HEK293 (cell line): ENCODE results near the gene FKTN.

Experiments
- CTCF ChIA-PET: fragments of 350-600 bp; formaldehyde crosslinking; extraction: SDS; loops from one replicate; lab custom pipeline; 2021; ENCODE audit warnings: antibody characterized with exemption; lab: Yijun Ruan, JAX
- POLR2A ChIA-PET: fragments of 300-600 bp; formaldehyde crosslinking; extraction: SDS; loops from one replicate; lab custom pipeline; 2020; ENCODE audit warnings: antibody characterized with exemption, inconsistent platforms; lab: Yijun Ruan, JAX
- H3K27ac ChIP-seq: fragments of 200-500 bp; sonication (Bioruptor generic); 2 replicates; pipeline ENCODE4 v1.5.1; 2014; ENCODE audit warnings: low read depth, low read length, control low read depth, inconsistent platforms; ENCODE audit errors: extremely low read depth
- H3K36me3 ChIP-seq, 2 experiments: fragments of 200-500 bp in 1 of 2; sonication (Bioruptor generic) in 1 of 2; 1 replicate in 1 of 2; 2 replicates in 1 of 2; pipeline ENCODE4 v1.5.1; 2014 to 2017; ENCODE audit warnings: inconsistent platforms in 2 of 2, low read length in 2 of 2; ENCODE audit not compliant: control insufficient read depth in 2 of 2, insufficient read depth in 1 of 2
- H3K4me1 ChIP-seq: fragments of 200-500 bp; sonication (Bioruptor generic); 2 replicates; pipeline ENCODE4 v1.5.1; 2014; ENCODE audit warnings: mild to moderate bottlenecking, low read length, inconsistent platforms; ENCODE audit not compliant: control insufficient read depth, insufficient read depth
- H3K4me3 ChIP-seq: 2 replicates; pipeline ENCODE4 v1.5.1; 2011; ENCODE audit warnings: low read depth, mild to moderate bottlenecking, control low read depth, low read length, moderate library complexity
- H3K9me3 ChIP-seq: fragments of 200-500 bp; sonication (Bioruptor generic); 2 replicates; pipeline ENCODE4 v1.5.1; 2014; ENCODE audit warnings: low read depth, low read length, inconsistent platforms; ENCODE audit not compliant: control insufficient read depth, insufficient read depth
- BCL6B ChIP-seq: fragments of 450-650 bp; formaldehyde crosslinking; IDR thresholded peaks from 2 replicates; pipeline ENCODE4 v1.5.1; 2017; ENCODE audit warnings: missing biosample characterization, missing genetic modification characterization
- FEZF1 ChIP-seq: fragments of 450-650 bp; formaldehyde crosslinking; IDR thresholded peaks from 2 replicates; pipeline ENCODE4 v1.5.1; 2016; ENCODE audit warnings: missing biosample characterization, missing genetic modification characterization
- GLI2 ChIP-seq: fragments of 450-650 bp; formaldehyde crosslinking; IDR thresholded peaks from 2 replicates; pipeline ENCODE4; 2017; ENCODE audit warnings: missing biosample characterization, missing genetic modification characterization, low read depth, borderline replicate concordance
- GLIS1 ChIP-seq: fragments of 450-650 bp; formaldehyde crosslinking; IDR thresholded peaks from 2 replicates; pipeline ENCODE4 v1.5.1; 2016; ENCODE audit warnings: missing biosample characterization, missing genetic modification characterization
- HOXA7 ChIP-seq: sonication (generic); formaldehyde crosslinking; IDR thresholded peaks from 2 replicates; pipeline ENCODE4 v1.8.1; 2022; ENCODE audit warnings: missing genetic modification reagents, borderline replicate concordance
- IKZF3 ChIP-seq: fragments of 450-650 bp; IDR thresholded peaks from 2 replicates; pipeline ENCODE4 v1.5.0; 2018; ENCODE audit warnings: missing biosample characterization, mild to moderate bottlenecking, missing genetic modification characterization, moderate library complexity
- KLF16 ChIP-seq: fragments of 450-650 bp; formaldehyde crosslinking; IDR thresholded peaks from 2 replicates; pipeline ENCODE4 v1.5.1; 2017; ENCODE audit warnings: missing biosample characterization, missing genetic modification characterization
- OSR2 ChIP-seq: fragments of 450-650 bp; formaldehyde crosslinking; IDR thresholded peaks from 2 replicates; pipeline ENCODE4 v1.5.1; 2016; ENCODE audit warnings: missing biosample characterization, missing genetic modification characterization
- PRDM6 ChIP-seq: fragments of 450-650 bp; formaldehyde crosslinking; IDR thresholded peaks from 2 replicates; pipeline ENCODE4 v1.5.1; 2017; ENCODE audit warnings: missing biosample characterization, missing genetic modification characterization
- SETDB1 ChIP-seq: IDR thresholded peaks from one replicate; pipeline ENCODE4 v1.6.1; 2017; ENCODE audit warnings: mild to moderate bottlenecking, low read length, moderate library complexity, mixed read lengths; ENCODE audit not compliant: insufficient read length
- TCF7L2 ChIP-seq: IDR thresholded peaks from 2 replicates; pipeline ENCODE4 v1.6.1; 2011; ENCODE audit warnings: low read depth, mild to moderate bottlenecking, inconsistent platforms, low read length, moderate library complexity, borderline replicate concordance
- TRIM28 ChIP-seq: IDR thresholded peaks from 2 replicates; pipeline ENCODE4 v1.6.1; 2011; ENCODE audit warnings: low read length, control low read depth, borderline replicate concordance
- ZIC2 ChIP-seq: fragments of 450-650 bp; formaldehyde crosslinking; IDR thresholded peaks from 2 replicates; pipeline ENCODE4 v1.5.1; 2016; ENCODE audit warnings: missing biosample characterization, missing genetic modification characterization
- ZNF138 ChIP-seq: fragments of 450-650 bp; formaldehyde crosslinking; IDR thresholded peaks from 2 replicates; pipeline ENCODE4 v1.5.1; 2016; ENCODE audit warnings: missing biosample characterization, missing genetic modification characterization, borderline replicate concordance
- ZNF140 ChIP-seq: fragments of 450-650 bp; formaldehyde crosslinking; IDR thresholded peaks from 2 replicates; pipeline ENCODE4 v1.5.1; 2016; ENCODE audit warnings: missing biosample characterization, missing genetic modification characterization
- ZNF600 ChIP-seq: fragments of 450-650 bp; formaldehyde crosslinking; IDR thresholded peaks from 2 replicates; pipeline ENCODE4 v1.5.1; 2016; ENCODE audit warnings: missing biosample characterization, missing genetic modification characterization
- ZNF843 ChIP-seq: fragments of 450-650 bp; formaldehyde crosslinking; IDR thresholded peaks from 2 replicates; pipeline ENCODE4 v1.5.1; 2016; ENCODE audit warnings: missing biosample characterization, missing genetic modification characterization
- TF ChIP-seq, protein P1 (sequence below): fragments of 450-650 bp; formaldehyde crosslinking; IDR thresholded peaks from 2 replicates; pipeline ENCODE4 v1.5.1; 2016; ENCODE audit warnings: missing biosample characterization, missing genetic modification characterization
- TF ChIP-seq, protein P2 (sequence below): fragments of 450-650 bp; formaldehyde crosslinking; IDR thresholded peaks from 2 replicates; pipeline ENCODE4 v1.5.1; 2017; ENCODE audit warnings: missing biosample characterization, missing genetic modification characterization
- TF ChIP-seq, protein P3 (sequence below): fragments of 450-650 bp; formaldehyde crosslinking; optimal IDR thresholded peaks from 2 replicates; pipeline ENCODE3; 2016; ENCODE audit warnings: missing biosample characterization, mild to moderate bottlenecking, missing genetic modification characterization

The FKTN gene

GRCh38 chr9:105656131-105656921 lies 98.4 kb downstream of the FKTN start:
- peak overlapping the region; percentile 52 for H3K4me3 ChIP-seq

DNA sequence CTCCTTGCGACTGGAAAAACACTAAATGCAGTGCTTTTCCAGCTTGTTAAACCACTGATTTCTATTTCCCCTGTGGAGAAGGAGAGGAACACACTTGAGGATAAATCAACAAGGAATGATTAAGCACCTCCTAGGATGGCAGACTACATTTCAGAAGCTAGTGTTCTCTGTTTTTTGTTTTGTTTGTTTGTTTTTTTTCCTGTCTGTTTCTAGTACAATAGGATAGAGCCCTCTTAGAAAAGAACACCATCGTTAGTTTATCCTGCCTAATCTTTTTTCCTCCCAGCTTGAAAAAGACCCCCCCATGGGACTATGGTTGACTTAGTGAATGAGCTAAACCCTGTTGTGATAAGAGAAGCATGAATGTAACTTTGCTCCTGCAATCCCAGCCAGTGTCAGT lies 100.4 kb downstream of the FKTN start:
- ChIA-PET CTCF (no interaction called here), POLR2A (no interaction called here)
- Histone ChIP-seq H3K9me3 (no peaks in the 10 kb centered on the region), H3K4me1 (peaks cover 6% of the 10 kb centered on the region), H3K4me3 (no peak overlapping the region), H3K36me3 (no peaks in the 10 kb centered on the region), H3K27ac (no peak overlapping the region)
- peak; percentile 79 for TF ChIP-seq TRIM28
- TF ChIP-seq, protein P1, sequence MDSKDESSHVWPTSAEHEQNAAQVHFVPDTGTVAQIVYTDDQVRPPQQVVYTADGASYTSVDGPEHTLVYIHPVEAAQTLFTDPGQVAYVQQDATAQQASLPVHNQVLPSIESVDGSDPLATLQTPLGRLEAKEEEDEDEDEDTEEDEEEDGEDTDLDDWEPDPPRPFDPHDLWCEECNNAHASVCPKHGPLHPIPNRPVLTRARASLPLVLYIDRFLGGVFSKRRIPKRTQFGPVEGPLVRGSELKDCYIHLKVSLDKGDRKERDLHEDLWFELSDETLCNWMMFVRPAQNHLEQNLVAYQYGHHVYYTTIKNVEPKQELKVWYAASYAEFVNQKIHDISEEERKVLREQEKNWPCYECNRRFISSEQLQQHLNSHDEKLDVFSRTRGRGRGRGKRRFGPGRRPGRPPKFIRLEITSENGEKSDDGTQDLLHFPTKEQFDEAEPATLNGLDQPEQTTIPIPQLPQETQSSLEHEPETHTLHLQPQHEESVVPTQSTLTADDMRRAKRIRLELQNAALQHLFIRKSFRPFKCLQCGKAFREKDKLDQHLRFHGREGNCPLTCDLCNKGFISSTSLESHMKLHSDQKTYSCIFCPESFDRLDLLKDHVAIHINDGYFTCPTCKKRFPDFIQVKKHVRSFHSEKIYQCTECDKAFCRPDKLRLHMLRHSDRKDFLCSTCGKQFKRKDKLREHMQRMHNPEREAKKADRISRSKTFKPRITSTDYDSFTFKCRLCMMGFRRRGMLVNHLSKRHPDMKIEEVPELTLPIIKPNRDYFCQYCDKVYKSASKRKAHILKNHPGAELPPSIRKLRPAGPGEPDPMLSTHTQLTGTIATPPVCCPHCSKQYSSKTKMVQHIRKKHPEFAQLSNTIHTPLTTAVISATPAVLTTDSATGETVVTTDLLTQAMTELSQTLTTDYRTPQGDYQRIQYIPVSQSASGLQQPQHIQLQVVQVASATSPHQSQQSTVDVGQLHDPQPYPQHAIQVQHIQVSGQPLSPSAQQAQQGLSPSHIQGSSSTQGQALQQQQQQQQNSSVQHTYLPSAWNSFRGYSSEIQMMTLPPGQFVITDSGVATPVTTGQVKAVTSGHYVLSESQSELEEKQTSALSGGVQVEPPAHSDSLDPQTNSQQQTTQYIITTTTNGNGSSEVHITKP (tag by site-specific recombination), result 0 out of 2 replicates have a peak, but pooled peaks have one; percentile 16
- TF ChIP-seq GLI2 (tag by site-specific recombination), result peak; percentile 23; the same call in 1 of the 2 replicates
- peak; percentile 34; the same call in 1 of the 2 replicates for TF ChIP-seq OSR2
- TF ChIP-seq ZNF843, result no peak
- TF ChIP-seq ZIC2 (tag by site-specific recombination), result peak; percentile 78
- peak; percentile 83 for TF ChIP-seq GLIS1 (tag by site-specific recombination)
- TF ChIP-seq FEZF1 (tag by site-specific recombination), result peak; percentile 60
- TF ChIP-seq, protein P2, sequence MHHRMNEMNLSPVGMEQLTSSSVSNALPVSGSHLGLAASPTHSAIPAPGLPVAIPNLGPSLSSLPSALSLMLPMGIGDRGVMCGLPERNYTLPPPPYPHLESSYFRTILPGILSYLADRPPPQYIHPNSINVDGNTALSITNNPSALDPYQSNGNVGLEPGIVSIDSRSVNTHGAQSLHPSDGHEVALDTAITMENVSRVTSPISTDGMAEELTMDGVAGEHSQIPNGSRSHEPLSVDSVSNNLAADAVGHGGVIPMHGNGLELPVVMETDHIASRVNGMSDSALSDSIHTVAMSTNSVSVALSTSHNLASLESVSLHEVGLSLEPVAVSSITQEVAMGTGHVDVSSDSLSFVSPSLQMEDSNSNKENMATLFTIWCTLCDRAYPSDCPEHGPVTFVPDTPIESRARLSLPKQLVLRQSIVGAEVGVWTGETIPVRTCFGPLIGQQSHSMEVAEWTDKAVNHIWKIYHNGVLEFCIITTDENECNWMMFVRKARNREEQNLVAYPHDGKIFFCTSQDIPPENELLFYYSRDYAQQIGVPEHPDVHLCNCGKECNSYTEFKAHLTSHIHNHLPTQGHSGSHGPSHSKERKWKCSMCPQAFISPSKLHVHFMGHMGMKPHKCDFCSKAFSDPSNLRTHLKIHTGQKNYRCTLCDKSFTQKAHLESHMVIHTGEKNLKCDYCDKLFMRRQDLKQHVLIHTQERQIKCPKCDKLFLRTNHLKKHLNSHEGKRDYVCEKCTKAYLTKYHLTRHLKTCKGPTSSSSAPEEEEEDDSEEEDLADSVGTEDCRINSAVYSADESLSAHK, result peak; percentile 65; the same call in 1 of the 2 replicates
- TF ChIP-seq PRDM6 (tag by site-specific recombination), result peak; percentile 55
- no peak for TF ChIP-seq IKZF3 (tag by site-specific recombination)
- peak; percentile 56; the same call in 1 of the 2 replicates for TF ChIP-seq TCF7L2

More at GRCh38 chr9:105656131-105656921, 98.4 kb downstream of the FKTN start:
- CTCF ChIA-PET, result interaction anchor here (0.6 to 0.7 kb wide), 3 partner anchors 14 to 762 kb away, joined by 3 to 4 read pairs (median 3); no protein-coding TSS in a partner anchor
- TF ChIP-seq HOXA7, result 0 out of 2 replicates have a peak, but pooled peaks have one; percentile 49
- TF ChIP-seq ZNF140, result no peak
- TF ChIP-seq ZNF138 (tag by site-specific recombination), result no peak
- TF ChIP-seq BCL6B, result no peak
- TF ChIP-seq, protein P3, sequence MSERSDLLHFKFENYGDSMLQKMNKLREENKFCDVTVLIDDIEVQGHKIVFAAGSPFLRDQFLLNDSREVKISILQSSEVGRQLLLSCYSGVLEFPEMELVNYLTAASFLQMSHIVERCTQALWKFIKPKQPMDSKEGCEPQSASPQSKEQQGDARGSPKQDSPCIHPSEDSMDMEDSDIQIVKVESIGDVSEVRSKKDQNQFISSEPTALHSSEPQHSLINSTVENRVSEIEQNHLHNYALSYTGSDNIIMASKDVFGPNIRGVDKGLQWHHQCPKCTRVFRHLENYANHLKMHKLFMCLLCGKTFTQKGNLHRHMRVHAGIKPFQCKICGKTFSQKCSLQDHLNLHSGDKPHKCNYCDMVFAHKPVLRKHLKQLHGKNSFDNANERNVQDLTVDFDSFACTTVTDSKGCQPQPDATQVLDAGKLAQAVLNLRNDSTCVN (tag by site-specific recombination), result no peak
- no peak for TF ChIP-seq GLIS1 (tag by site-specific recombination)
- TF ChIP-seq ZNF600 (tag by site-specific recombination), result no peak
- TF ChIP-seq SETDB1, result no peak
- no peak for TF ChIP-seq KLF16 (tag by site-specific recombination)
- TF ChIP-seq, all 188 proteins: peak for 1
- Histone ChIP-seq H3K9me3 (no peaks in the 10 kb centered on the region), H3K27ac (peak overlapping the region; percentile 48; the same call in 1 of the 2 replicates), H3K4me1 (peaks cover 6% of the 10 kb centered on the region), H3K36me3 (no peaks in the 10 kb centered on the region)
- POLR2A ChIA-PET, result no interaction called here
